SU-DHL-6 (cell line): ENCODE data around the gene ACTR5.

ENCODE experiments used
- EZH2phosphoT487 ChIP-seq: fragments of 200-600 bp; sonication (generic), shearing (Covaris generic); conservative IDR thresholded peaks from 2 replicates; pipeline ENCODE4 v1.6.1; 2018; ENCODE audit warnings: mild to moderate bottlenecking, antibody characterized with exemption, low read length, moderate library complexity, mixed read lengths
- TF ChIP-seq, protein P1 (sequence below): fragments of 200-600 bp; sonication (generic); IDR thresholded peaks from one replicate; pipeline ENCODE4 v1.5.1; 2017; ENCODE audit warnings: antibody characterized with exemption, mild to moderate bottlenecking, low read length, moderate library complexity; ENCODE audit not compliant: insufficient read depth, poor library complexity, severe bottlenecking

DNA sequence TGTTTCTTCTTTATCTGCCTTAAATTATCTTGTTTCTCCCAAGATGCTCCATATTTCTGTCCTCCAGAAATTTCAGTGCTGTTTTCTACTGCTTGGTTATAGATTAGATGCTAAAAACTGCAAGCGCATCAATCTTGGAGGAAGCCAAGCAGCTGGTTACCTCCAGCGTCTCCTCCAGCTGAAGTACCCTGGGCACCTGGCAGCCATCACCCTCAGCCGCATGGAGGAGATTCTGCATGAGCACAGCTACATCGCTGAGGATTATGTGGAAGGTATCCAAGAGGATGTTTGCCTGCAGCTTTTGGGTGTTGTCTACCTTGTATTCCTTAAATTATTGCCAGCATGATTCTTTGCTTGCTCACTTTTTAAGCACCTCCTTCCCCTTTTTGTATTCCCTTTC is 3.8 kb downstream of the ACTR5 start:
- TF ChIP-seq, protein P1, sequence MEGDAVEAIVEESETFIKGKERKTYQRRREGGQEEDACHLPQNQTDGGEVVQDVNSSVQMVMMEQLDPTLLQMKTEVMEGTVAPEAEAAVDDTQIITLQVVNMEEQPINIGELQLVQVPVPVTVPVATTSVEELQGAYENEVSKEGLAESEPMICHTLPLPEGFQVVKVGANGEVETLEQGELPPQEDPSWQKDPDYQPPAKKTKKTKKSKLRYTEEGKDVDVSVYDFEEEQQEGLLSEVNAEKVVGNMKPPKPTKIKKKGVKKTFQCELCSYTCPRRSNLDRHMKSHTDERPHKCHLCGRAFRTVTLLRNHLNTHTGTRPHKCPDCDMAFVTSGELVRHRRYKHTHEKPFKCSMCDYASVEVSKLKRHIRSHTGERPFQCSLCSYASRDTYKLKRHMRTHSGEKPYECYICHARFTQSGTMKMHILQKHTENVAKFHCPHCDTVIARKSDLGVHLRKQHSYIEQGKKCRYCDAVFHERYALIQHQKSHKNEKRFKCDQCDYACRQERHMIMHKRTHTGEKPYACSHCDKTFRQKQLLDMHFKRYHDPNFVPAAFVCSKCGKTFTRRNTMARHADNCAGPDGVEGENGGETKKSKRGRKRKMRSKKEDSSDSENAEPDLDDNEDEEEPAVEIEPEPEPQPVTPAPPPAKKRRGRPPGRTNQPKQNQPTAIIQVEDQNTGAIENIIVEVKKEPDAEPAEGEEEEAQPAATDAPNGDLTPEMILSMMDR = no peak
- no peak for TF ChIP-seq EZH2phosphoT487
